Measurements from ENCODE around the gene CXXC5. TPM values are rescaled to one million over a fixed set of nuclear protein-coding genes. Genes with fewer than 3 reads are reported as not detected.

Gene CXXC5
- total RNA-seq, 1 experiment from 2014 or later = 85.0 TPM

GRCh38 chr5:139701056-139701741 is 53.0 kb downstream of the CXXC5 start:
- no peak for ATAC-seq
- H3K27me3 ChIP-seq (ENCODE audit: control insufficient read depth, insufficient read depth, low read length) = no peaks in the 10 kb centered on the region
- in situ Hi-C loops (cut with HindIII; ENCODE audit: low pct_unique_long_range_greater_than_20kb, low sequenced_read_pairs) (no loop called here), intact Hi-C loops (cut with micrococcal nuclease; ENCODE audit: unreplicated experiment) (no loop called here)
- DNase-seq (ENCODE audit: low read depth, low spot score) = no peak
- no TSS peak for BruUV-seq (replicated peaks)
- ChIA-PET CTCF (interaction anchor here (1.2 kb wide), 1 partner anchor 12 kb away, joined by 3 read pairs; no protein-coding TSS in a partner anchor), POLR2A (no interaction called here)
- H3K4me1 ChIP-seq (ENCODE audit: control insufficient read depth, insufficient read depth, low read length) = peaks cover 36% of the 10 kb centered on the region
- no peak overlapping the region for H3K4me3 ChIP-seq (ENCODE audit: low read depth in 2 of 2, low read length in 2 of 2)
- H3K27ac ChIP-seq (ENCODE audit: low read length) = 0 out of 2 replicates have a peak overlapping the region, but pooled peaks have one; percentile 7
- no peaks in the 10 kb centered on the region for H3K9me3 ChIP-seq (ENCODE audit: control insufficient read depth, insufficient read depth, low read depth, low read length)
- H3K36me3 ChIP-seq (ENCODE audit: control insufficient read depth, insufficient read depth, low read length) = no peaks in the 10 kb centered on the region
- no peak for TF ChIP-seq REST (IDR thresholded peaks at IDR 0.05; ENCODE audit: insufficient read depth in 1 of 2, low read depth in 2 of 2, low read length in 1 of 2)
- no peak for TF ChIP-seq POLR2AphosphoS5 (IDR thresholded peaks at IDR 0.05; ENCODE audit: low read depth, low read length)
- no peak for TF ChIP-seq CTCF (IDR thresholded peaks at IDR 0.05)
- TF ChIP-seq TCF7L2 (IDR thresholded peaks at IDR 0.05; ENCODE audit: low read depth, low read length) = no peak
- no peak for TF ChIP-seq SIN3A (IDR thresholded peaks at IDR 0.05; ENCODE audit: borderline replicate concordance, insufficient read depth, low read depth, low read length)

GRCh38 chr5:139702548-139702947 is 54.4 kb downstream of the CXXC5 start:
- intact Hi-C loops (cut with micrococcal nuclease; ENCODE audit: unreplicated experiment) = no loop called here
- no peak overlapping the region for H3K4me3 ChIP-seq (ENCODE audit: low read depth in 2 of 2, low read length in 2 of 2)
- no peaks in the 10 kb centered on the region for H3K27me3 ChIP-seq (ENCODE audit: control insufficient read depth, insufficient read depth, low read length)
- in situ Hi-C loops (cut with HindIII; ENCODE audit: low pct_unique_long_range_greater_than_20kb, low sequenced_read_pairs) = no loop called here
- H3K27ac ChIP-seq (ENCODE audit: low read length) = no peak overlapping the region
- TF ChIP-seq CTCF (IDR thresholded peaks at IDR 0.05) = no peak
- TF ChIP-seq SIN3A (IDR thresholded peaks at IDR 0.05; ENCODE audit: borderline replicate concordance, insufficient read depth, low read depth, low read length) = no peak
- TF ChIP-seq POLR2AphosphoS5 (IDR thresholded peaks at IDR 0.05; ENCODE audit: low read depth, low read length) = no peak
- TF ChIP-seq TCF7L2 (IDR thresholded peaks at IDR 0.05; ENCODE audit: low read depth, low read length) = no peak
- no peak for TF ChIP-seq REST (IDR thresholded peaks at IDR 0.05; ENCODE audit: insufficient read depth in 1 of 2, low read depth in 2 of 2, low read length in 1 of 2)
- ChIA-PET CTCF (no interaction called here), POLR2A (no interaction called here)
- no TSS peak for BruUV-seq (replicated peaks)
- ATAC-seq (no peak), DNase-seq (ENCODE audit: low read depth, low spot score) (no peak)
- peaks cover 29% of the 10 kb centered on the region for H3K4me1 ChIP-seq (ENCODE audit: control insufficient read depth, insufficient read depth, low read length)
- no peaks in the 10 kb centered on the region for H3K36me3 ChIP-seq (ENCODE audit: control insufficient read depth, insufficient read depth, low read length)
- no peaks in the 10 kb centered on the region for H3K9me3 ChIP-seq (ENCODE audit: control insufficient read depth, insufficient read depth, low read depth, low read length)

Measured in Panc1 (cell line).